GM12865 (cell line): Measurements from ENCODE around the gene LZTS3.

Source experiments
- DNase-seq: peaks from one replicate; pipeline ENCODE4 v3.0.0; 2010; ENCODE audit warnings: low read depth
- H3K4me3 ChIP-seq: 2 replicates; pipeline ENCODE4 v1.5.1; 2011; ENCODE audit warnings: mild to moderate bottlenecking, low read depth, low read length, control low read depth
- CTCF ChIP-seq: IDR thresholded peaks from 2 replicates; pipeline ENCODE4 v1.5.1; 2011; ENCODE audit warnings: low read length, control low read depth, low read depth, inconsistent platforms; ENCODE audit not compliant: insufficient read depth; ENCODE audit errors: missing control alignments

The LZTS3 gene

GRCh38 chr20:3165473-3166337 is 7.6 kb downstream of the LZTS3 start:
- no peak overlapping the region for H3K4me3 ChIP-seq
- no peak for DNase-seq
- no peak for TF ChIP-seq CTCF

GRCh38 chr20:3164763-3165410 is 8.5 kb downstream of the LZTS3 start:
- DNase-seq, result no peak
- H3K4me3 ChIP-seq, result no peak overlapping the region

GRCh38 chr20:3164043-3164762 is 9.1 kb downstream of the LZTS3 start:
- no peak for TF ChIP-seq CTCF
- no peak for DNase-seq
- H3K4me3 ChIP-seq, result no peak overlapping the region

More at GRCh38 chr20:3164763-3165410, 8.5 kb downstream of the LZTS3 start:
- no peak for TF ChIP-seq CTCF

GRCh38 chr20:3163099-3164042 is 10.0 kb downstream of the LZTS3 start:
- no peak for DNase-seq
- TF ChIP-seq CTCF, result no peak
- H3K4me3 ChIP-seq, result no peak overlapping the region

- TF ChIP-seq CTCF, result no peak
- no peak for DNase-seq
- H3K4me3 ChIP-seq, result no peak overlapping the region
Observed at GRCh38 chr20:3162080-3162611, 11.2 kb downstream of the LZTS3 start.
